ENCODE results near the gene REM2. TPM values are rescaled to one million over a fixed set of nuclear protein-coding genes. Genes with fewer than 3 reads are reported as not detected.

Gene REM2
- total and polyA plus RNA-seq, 2 of the 4 experiments (the other 2 are of a cell fraction), result under 0.01 to 0.07 TPM

DNA sequence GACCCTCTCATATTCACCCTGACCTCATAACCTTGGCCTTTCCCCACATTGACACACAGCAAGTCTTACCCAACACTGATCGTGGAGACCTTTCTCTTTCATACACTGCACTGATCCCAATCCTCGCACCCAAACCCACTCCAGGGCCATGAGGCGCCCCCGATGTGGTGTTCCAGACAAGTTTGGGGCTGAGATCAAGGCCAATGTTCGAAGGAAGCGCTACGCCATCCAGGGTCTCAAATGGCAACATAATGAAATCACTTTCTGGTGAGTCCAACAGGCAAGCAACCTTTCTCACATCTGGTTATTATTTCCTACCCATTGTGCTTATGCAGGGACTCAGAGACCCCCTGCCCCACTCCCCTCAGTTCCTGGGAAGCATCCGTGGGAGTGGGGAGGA lies 41.3 kb upstream of the REM2 start:
- no peak overlapping the region for H2AK5ac ChIP-seq (ENCODE audit: low read depth, low read length)
- intact Hi-C loops (cut with micrococcal nuclease), result no loop called here
- H3K79me1 ChIP-seq (ENCODE audit: low read depth in 1 of 2, low read length in 2 of 2), result peaks cover 10 to 66% of the 10 kb centered on the region in 2 experiments; a peak in 3 of 4 replicates
- H3K14ac ChIP-seq (replicated peaks; ENCODE audit: low read depth, low read length), result 0 out of 2 replicates have a peak overlapping the region, but pooled peaks have one; percentile 6
- CTCF ChIA-PET, result no interaction called here
- peaks cover 27% of the 10 kb centered on the region for H3K9me1 ChIP-seq (ENCODE audit: insufficient read depth, low read length)
- peak overlapping the region; percentile 4; the same call in 1 of the 2 replicates for H3K27ac ChIP-seq (ENCODE audit: insufficient read depth, low read length)
- H2AFZ ChIP-seq (replicated peaks; ENCODE audit: low read length, poor library complexity), result peak overlapping the region; percentile 60
- no peak overlapping the region for H2BK15ac ChIP-seq (ENCODE audit: low read depth, low read length)
- no peak overlapping the region for H2BK20ac ChIP-seq (ENCODE audit: low read depth, low read length)
- no peak overlapping the region for H3K4me2 ChIP-seq (ENCODE audit: low read depth, low read length)
- no peak overlapping the region for H3K4me3 ChIP-seq (ENCODE audit: insufficient read depth, low read depth, low read length)
- H2BK5ac ChIP-seq (ENCODE audit: low read depth, low read length, poor library complexity, severe bottlenecking), result no peak overlapping the region
- in situ Hi-C loops (cut with MboI; ENCODE audit: low sequenced_read_pairs), result loop anchor here (10.0 kb wide), 1 partner anchor 257 kb away; the partner anchor contains the start of gene DAD1
- H3K9ac ChIP-seq (ENCODE audit: low read depth, low read length), result no peak overlapping the region
- H4K91ac ChIP-seq (ENCODE audit: insufficient read depth, low read depth, low read length), result no peak overlapping the region
- H3K4ac ChIP-seq (ENCODE audit: low read depth, low read length), result no peak overlapping the region
- no TSS peak for BruUV-seq (replicated peaks)
- H3K4me1 ChIP-seq (ENCODE audit: control insufficient read depth, insufficient read depth, low read length), result peaks cover 27% of the 10 kb centered on the region
- no peaks in the 10 kb centered on the region for H3K27me3 ChIP-seq (ENCODE audit: control insufficient read depth, insufficient read depth, low read length)
- H4K8ac ChIP-seq (ENCODE audit: low read depth in 2 of 2, low read length in 2 of 2), result peak overlapping the region in 1 of 2 experiments; percentile 16; a peak in 1 of 4 replicates
- H2BK120ac ChIP-seq (ENCODE audit: low read depth, low read length), result no peak overlapping the region
- POLR2A ChIA-PET (ENCODE audit: unreplicated experiment), result no interaction called here
- H3K18ac ChIP-seq (ENCODE audit: low read depth, low read length), result no peak overlapping the region
- H4K20me1 ChIP-seq (ENCODE audit: insufficient read depth, low read length), result peaks cover 60% of the 10 kb centered on the region
- no peak overlapping the region for H3K56ac ChIP-seq (ENCODE audit: extremely low read depth, insufficient read depth, low read length)
- ATAC-seq (ENCODE audit: low read depth) (no peak), DNase-seq (no peak)
- H3K23ac ChIP-seq (ENCODE audit: low read depth, low read length), result peak overlapping the region; percentile 48; the same call in 1 of the 2 replicates
- no peak overlapping the region for H4K5ac ChIP-seq (ENCODE audit: low read depth, low read length)
- dilution Hi-C loops (cut with HindIII; ENCODE audit: low sequenced_read_pairs, unreplicated experiment), result no loop called here
- H3K36me3 ChIP-seq (ENCODE audit: control insufficient read depth, insufficient read depth, low read length), result peaks cover 71% of the 10 kb centered on the region
- 92% methylated on average over 7 of the region's 8 CpGs; no CpG with 5 or more reads in 1 of the 2 experiments for WGBS, 2 experiments (ENCODE audit: extremely low coverage in 2 of 2, insufficient read length in 1 of 2)
- TF ChIP-seq MAZ (IDR thresholded peaks at IDR 0.05; ENCODE audit: borderline replicate concordance, low read depth, low read length) (no peak), MXI1 (IDR thresholded peaks at IDR 0.05; ENCODE audit: borderline replicate concordance, low read depth, low read length) (no peak), ELK1 (IDR thresholded peaks at IDR 0.05; ENCODE audit: borderline replicate concordance, low read depth, low read length) (no peak), MAFK (IDR thresholded peaks at IDR 0.05; ENCODE audit: low read depth, low read length) (no peak)
- no peaks in the 10 kb centered on the region for H3K9me3 ChIP-seq (ENCODE audit: control insufficient read depth, insufficient read depth, low read length)
- H2AK9ac ChIP-seq (replicated peaks; ENCODE audit: low read depth, low read length, poor library complexity), result peak overlapping the region; percentile 71
